GM12874 (cell line): Measurements from ENCODE around the gene NUP62.

Experiments
- TF ChIP-seq, protein P1 (sequence below): IDR thresholded peaks from 2 replicates; pipeline ENCODE4 v1.5.1; 2011; ENCODE audit warnings: low read depth, mild to moderate bottlenecking, control low read depth, low read length, moderate library complexity; ENCODE audit not compliant: insufficient read depth

Gene NUP62

DNA sequence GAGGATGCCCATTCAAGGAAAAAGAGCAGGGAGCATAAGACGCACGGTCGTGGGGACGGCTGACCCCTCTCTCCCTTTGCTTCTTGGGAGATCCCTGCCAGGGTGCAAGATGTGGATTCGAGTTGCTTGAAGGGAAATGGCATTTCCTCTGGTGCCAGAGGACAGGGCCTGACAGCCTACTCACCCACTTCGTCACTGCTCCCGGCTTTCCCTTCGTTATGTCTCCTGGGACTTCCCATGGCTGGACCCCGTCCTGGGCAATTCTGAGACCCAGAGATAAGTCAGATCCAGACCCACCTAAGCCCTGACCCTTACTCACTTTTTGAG is 50.6 kb downstream of the NUP62 start:
- TF ChIP-seq, protein P1, sequence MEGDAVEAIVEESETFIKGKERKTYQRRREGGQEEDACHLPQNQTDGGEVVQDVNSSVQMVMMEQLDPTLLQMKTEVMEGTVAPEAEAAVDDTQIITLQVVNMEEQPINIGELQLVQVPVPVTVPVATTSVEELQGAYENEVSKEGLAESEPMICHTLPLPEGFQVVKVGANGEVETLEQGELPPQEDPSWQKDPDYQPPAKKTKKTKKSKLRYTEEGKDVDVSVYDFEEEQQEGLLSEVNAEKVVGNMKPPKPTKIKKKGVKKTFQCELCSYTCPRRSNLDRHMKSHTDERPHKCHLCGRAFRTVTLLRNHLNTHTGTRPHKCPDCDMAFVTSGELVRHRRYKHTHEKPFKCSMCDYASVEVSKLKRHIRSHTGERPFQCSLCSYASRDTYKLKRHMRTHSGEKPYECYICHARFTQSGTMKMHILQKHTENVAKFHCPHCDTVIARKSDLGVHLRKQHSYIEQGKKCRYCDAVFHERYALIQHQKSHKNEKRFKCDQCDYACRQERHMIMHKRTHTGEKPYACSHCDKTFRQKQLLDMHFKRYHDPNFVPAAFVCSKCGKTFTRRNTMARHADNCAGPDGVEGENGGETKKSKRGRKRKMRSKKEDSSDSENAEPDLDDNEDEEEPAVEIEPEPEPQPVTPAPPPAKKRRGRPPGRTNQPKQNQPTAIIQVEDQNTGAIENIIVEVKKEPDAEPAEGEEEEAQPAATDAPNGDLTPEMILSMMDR, result no peak

DNA sequence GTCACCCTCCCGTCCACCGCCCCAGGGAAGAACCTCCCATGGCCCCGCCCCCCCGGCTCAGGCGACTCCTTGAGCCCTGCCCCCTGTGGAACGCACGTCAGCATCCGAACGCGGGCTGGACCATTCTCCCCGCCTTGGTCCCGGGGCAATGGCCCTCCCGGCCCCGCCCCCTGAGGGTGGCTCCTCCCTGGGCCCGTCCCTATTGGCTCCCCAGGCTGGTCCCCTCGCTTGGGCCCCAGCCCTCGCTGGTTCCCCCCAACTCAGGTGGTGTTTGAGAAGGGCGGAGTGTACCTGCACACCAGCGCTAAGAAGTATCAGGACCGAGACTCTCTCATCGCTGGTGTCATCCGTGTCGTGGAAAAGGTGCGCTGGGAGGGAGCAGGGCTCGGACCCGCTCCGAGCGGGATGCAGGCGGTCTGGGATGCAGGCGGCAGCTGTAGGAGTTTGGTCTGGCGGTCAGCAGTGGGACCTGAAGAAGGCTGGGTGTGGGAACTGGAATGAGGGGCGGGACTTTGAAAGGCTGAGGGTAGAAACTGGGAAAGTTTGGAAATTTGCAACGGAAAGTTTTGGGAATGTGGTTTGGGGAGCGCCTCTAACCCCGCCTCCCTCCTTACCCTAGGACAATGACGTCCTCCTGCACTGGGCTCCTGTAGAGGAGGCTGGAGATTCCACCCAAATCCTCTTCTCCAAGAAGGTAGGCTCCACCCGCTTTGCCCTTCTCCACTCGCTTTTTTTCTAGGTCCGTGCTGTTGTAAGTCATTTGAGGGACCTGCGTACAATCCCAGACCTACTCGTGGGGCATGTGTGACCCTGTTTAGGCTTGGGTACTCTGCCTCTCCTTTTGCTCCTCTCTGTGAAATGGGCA is 51.2 kb downstream of the NUP62 start:
- TF ChIP-seq, protein P1, result no peak

DNA sequence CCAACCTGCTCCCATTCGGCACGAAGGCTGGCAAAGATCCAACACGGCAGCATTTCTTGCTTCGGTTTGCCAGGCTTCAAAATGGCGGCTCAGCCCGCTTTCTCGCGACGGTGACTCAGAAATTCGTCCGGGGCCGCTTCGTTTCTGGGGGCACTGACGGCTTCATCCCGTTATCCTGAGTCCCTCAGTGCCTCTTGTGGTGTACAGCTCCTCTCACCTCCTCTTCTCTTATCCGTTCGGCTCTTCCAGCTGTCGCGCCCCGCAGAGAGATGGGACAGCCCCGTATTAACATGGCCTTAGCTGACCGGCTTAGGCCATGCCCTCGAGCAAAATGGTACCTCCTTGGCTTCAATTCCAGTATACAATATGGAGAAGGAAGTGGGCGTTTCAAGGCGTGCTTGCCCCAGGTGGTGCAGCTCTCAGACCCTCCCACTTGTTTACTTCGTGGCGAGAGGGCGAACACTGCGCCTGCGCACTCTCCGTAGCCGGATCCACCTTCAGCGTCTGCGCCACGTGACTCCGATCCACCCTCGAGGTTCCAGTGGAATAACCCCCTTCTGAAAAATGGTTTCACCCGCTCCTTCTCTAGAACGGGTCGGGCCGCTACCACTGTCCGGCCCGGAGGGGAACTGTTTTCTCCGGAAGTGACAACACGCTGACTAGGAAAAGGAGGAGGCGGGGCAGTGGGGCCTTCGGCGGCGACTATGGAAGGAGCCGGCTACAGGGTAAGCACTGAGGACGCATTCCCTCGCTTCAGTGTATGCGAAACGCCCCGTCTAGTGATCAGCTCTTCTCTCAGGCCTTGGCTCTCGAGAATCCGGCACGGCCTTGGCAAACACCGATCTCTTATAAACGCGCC is 52.1 kb downstream of the NUP62 start, which contains the start of the genes AKT1S1 and TBC1D17:
Gene AKT1S1, minus strand, starts transcription at position 336 of the 859 bp plus-strand sequence. CDS start 4,060 bp downstream, outside the sequence.
Gene TBC1D17, plus strand, starts transcription at position 683 of the 859 bp plus-strand sequence. Its CDS starts 22 bp downstream, at position 705.
- TF ChIP-seq, protein P1, result no peak

DNA sequence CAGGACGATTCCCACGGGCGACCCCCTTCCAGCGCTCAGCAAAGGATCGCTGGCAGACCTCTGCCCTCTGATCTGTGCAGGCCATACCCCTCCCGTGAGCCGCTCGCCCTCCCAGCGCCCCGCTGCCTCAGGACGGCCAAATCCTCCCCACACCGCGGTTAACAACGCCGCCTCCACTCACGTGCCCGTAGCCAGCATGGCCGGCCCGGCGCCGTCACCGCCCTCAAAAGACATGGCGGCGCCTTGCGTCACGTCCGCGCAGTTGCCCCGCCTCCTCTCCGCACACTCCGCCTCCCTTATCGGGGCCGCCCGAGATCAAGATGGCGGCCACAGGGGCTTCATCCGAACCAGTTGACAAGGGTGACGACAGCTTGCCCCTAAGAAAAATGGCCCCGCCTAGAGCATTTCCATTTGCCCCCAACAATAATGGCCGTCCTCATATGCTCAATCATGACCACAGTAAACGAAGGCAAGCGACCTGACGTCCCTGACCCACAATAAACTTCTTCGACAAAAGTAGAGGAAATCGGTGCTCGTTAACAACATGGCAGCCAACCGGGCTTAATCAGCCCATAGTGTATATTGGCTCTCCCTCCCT is 52.8 kb downstream of the NUP62 start:
- TF ChIP-seq, protein P1, result no peak

DNA sequence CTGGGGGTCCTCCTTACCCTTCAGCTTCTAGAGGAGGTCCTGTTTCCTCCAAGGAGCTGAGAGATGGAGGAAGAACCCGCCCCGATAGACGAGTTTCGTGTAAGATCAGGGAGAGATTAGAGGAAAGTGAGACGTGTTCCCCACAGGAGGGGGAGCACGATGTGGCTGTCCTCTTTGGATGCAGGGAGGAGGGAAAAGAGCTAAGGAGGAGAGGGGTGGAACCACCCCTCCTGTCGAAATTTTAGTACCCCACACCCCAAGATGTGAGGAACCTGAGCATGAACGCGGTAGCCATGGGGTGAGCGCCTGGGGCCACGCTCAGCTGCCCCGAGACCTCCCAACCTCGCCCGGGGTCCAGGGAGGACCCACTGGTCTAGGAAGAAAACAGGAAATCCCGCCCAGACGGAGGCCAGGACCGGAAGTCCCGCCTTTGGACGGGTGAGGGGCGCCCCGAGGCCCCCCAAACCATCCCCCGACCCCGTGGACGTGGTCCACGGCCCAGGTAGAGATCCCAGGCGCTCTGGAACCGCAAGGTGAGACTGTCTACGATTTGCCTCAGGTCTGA is 53.4 kb downstream of the NUP62 start:
- TF ChIP-seq, protein P1, result no peak

DNA sequence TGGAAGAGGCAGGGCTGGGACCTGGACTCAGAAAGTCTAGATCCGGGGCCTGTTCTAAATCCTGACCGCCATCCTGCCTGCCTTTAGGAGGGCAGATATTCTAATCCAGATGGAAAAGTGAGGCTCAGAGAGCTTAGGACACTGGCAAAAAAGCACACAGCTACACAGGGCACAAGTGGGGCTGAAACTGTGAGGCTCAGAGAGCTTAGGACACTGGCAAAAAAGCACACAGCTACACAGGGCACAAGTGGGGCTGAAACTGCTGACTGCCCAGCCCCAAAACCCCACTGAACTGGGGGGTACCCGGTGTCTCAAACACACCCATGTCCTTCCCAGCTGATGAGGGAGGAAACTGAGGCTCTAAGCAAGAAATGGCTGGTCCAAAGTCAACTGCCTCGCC is 54.1 kb downstream of the NUP62 start:
- TF ChIP-seq, protein P1, result no peak
